ENCODE measurements around the gene TNKS1BP1. TPM values are rescaled to one million over a fixed set of nuclear protein-coding genes. Genes with fewer than 3 reads are reported as not detected.

Gene TNKS1BP1
- total RNA-seq, 4 donors from 2014 or later, result 241 to 276 (median 272) TPM

DNA sequence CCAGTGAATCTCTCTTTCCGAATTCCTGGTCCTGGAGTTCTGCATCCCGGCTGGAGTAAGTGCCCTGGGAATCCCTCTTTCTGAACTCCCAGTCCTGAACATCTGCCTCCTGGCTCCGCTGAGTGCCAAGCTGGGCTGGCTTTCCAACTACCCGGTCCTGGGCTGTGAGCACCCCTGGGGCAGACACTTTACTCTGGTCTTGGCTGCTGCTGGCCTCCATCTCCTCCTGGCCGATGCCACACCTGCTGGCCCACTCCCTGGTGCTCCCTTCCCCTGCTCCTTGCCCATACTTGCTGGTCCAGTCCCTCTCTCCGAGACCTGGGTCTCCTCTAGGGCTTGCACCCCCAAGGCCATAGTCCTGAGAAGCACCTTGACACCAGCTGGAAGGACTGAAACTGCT lies 14.7 kb downstream of the TNKS1BP1 start:
- Histone ChIP-seq H3K36me3 (peaks cover 37% of the 10 kb centered on the region), H3K4me1 (peaks cover 97% of the 10 kb centered on the region), H3K4me3 (peak overlapping the region; percentile 58), H3K27ac (peak overlapping the region; percentile 93), H3K9me3 (no peaks in the 10 kb centered on the region), H3K27me3 (no peaks in the 10 kb centered on the region)
- peak; percentile 67 to 76 for DNase-seq (ENCODE audit: low spot score in 2 of 2)
- TF ChIP-seq EP300 (IDR thresholded peaks at IDR 0.05) (no peak), POLR2AphosphoS5 (IDR thresholded peaks at IDR 0.05) (no peak), POLR2A (IDR thresholded peaks at IDR 0.05) (no peak)
- TF ChIP-seq, protein P1, sequence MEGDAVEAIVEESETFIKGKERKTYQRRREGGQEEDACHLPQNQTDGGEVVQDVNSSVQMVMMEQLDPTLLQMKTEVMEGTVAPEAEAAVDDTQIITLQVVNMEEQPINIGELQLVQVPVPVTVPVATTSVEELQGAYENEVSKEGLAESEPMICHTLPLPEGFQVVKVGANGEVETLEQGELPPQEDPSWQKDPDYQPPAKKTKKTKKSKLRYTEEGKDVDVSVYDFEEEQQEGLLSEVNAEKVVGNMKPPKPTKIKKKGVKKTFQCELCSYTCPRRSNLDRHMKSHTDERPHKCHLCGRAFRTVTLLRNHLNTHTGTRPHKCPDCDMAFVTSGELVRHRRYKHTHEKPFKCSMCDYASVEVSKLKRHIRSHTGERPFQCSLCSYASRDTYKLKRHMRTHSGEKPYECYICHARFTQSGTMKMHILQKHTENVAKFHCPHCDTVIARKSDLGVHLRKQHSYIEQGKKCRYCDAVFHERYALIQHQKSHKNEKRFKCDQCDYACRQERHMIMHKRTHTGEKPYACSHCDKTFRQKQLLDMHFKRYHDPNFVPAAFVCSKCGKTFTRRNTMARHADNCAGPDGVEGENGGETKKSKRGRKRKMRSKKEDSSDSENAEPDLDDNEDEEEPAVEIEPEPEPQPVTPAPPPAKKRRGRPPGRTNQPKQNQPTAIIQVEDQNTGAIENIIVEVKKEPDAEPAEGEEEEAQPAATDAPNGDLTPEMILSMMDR (IDR thresholded peaks at IDR 0.05), result no peak
- WGBS, result 47% methylated on average over 6 of the region's 6 CpGs

- Histone ChIP-seq H3K4me1 (peaks cover 97% of the 10 kb centered on the region), H3K4me3 (peak overlapping the region; percentile 58), H3K27ac (peak overlapping the region; percentile 93), H3K36me3 (peaks cover 30% of the 10 kb centered on the region), H3K27me3 (no peaks in the 10 kb centered on the region), H3K9me3 (no peaks in the 10 kb centered on the region)
- TF ChIP-seq POLR2AphosphoS5 (IDR thresholded peaks at IDR 0.05) (no peak), EP300 (IDR thresholded peaks at IDR 0.05) (no peak), POLR2A (IDR thresholded peaks at IDR 0.05) (no peak)
- TF ChIP-seq, protein P1 (IDR thresholded peaks at IDR 0.05), result no peak
- peak; percentile 63 to 74 for DNase-seq (ENCODE audit: low spot score in 2 of 2)
- 71% methylated on average over 24 of the region's 24 CpGs for WGBS
These were observed 15.4 kb downstream of the TNKS1BP1 start for GRCh38 chr11:57309106-57310059.

- H3K4me1 ChIP-seq, result peaks cover 100% of the 10 kb centered on the region
- 66% methylated on average over 10 of the region's 10 CpGs for WGBS
These were observed 16.2 kb downstream of the TNKS1BP1 start for GRCh38 chr11:57308426-57309060.

DNA sequence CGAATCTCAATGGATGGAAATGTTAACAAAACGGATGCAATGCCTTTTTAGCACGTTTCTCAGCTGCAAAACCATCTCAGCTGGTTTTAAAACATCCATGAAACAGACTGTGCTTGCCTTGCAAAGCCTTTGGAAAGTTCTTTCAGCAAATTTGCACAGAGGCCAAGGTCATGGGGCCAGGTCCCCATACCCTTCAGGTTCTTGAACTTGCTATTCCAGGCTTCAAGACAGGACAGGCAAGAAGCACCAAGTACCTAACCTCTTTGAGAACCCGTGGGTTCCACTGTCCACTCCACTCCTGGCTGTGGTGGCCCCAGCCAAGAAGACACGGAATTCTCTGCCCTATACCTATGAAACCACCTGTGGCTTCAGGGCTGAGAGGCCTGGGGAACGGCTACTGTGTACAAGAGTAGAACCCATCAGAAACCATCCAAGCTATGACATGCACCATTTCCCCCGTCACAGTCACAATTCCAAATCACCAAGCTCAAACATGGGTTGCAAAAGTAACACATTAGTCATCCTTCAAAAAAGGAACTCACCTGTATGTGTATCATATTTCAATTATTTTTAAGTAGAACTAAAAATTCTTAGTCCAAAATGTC lies 17.0 kb downstream of the TNKS1BP1 start:
- peaks cover 23% of the 10 kb centered on the region for H3K36me3 ChIP-seq
- peak overlapping the region; percentile 2 for H3K4me3 ChIP-seq
- H3K9me3 ChIP-seq, result no peaks in the 10 kb centered on the region
- H3K4me1 ChIP-seq, result peaks cover 98% of the 10 kb centered on the region
- H3K27ac ChIP-seq, result peak overlapping the region; percentile 46
- DNase-seq (ENCODE audit: low spot score in 2 of 2), result no peak
- 53% methylated on average over 7 of the region's 7 CpGs for WGBS
- H3K27me3 ChIP-seq, result no peaks in the 10 kb centered on the region
- no peak for TF ChIP-seq EP300 (IDR thresholded peaks at IDR 0.05)
- TF ChIP-seq POLR2AphosphoS5 (IDR thresholded peaks at IDR 0.05), result no peak
- TF ChIP-seq, protein P1 (IDR thresholded peaks at IDR 0.05), result no peak
- TF ChIP-seq POLR2A (IDR thresholded peaks at IDR 0.05), result no peak

More at GRCh38 chr11:57308426-57309060, 16.2 kb downstream of the TNKS1BP1 start:
- Histone ChIP-seq H3K4me3 (no peak overlapping the region), H3K27me3 (no peaks in the 10 kb centered on the region), H3K9me3 (no peaks in the 10 kb centered on the region), H3K36me3 (peaks cover 23% of the 10 kb centered on the region), H3K27ac (peak overlapping the region; percentile 28)
- no peak for TF ChIP-seq EP300 (IDR thresholded peaks at IDR 0.05)
- no peak for TF ChIP-seq POLR2A (IDR thresholded peaks at IDR 0.05)
- no peak for TF ChIP-seq POLR2AphosphoS5 (IDR thresholded peaks at IDR 0.05)
- TF ChIP-seq, protein P1 (IDR thresholded peaks at IDR 0.05), result no peak
- peak; percentile 69 to 76 for DNase-seq (ENCODE audit: low spot score in 2 of 2)
